GM12801 (cell line): Measurements from ENCODE around the gene NCKAP5L.

Experiments
- TF ChIP-seq, protein P1 (sequence below): IDR thresholded peaks from one replicate; pipeline ENCODE4 v1.5.1; 2011; ENCODE audit warnings: control low read depth; ENCODE audit not compliant: insufficient read length; ENCODE audit errors: extremely low read depth

Gene NCKAP5L

DNA sequence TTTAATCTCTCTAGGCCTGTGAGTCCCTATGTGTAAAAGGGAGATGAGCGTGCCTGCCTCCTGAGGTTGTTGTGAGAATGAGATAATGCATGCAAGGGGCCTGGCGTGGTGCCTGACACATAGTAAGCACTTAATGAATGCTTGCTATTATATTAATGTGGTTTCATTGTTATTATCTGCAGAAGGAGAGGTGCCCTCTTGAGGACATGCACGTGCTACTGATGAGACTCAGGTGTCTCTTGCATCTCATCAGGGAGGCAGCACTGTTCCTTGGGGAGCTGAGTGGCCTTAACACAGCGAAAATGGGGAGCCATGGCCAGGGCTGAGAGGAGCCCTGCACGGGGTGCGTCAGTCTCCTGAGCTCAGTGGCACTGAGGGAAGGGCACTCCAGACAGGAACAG, 44.6 kb upstream of the NCKAP5L start:
- TF ChIP-seq, protein P1, sequence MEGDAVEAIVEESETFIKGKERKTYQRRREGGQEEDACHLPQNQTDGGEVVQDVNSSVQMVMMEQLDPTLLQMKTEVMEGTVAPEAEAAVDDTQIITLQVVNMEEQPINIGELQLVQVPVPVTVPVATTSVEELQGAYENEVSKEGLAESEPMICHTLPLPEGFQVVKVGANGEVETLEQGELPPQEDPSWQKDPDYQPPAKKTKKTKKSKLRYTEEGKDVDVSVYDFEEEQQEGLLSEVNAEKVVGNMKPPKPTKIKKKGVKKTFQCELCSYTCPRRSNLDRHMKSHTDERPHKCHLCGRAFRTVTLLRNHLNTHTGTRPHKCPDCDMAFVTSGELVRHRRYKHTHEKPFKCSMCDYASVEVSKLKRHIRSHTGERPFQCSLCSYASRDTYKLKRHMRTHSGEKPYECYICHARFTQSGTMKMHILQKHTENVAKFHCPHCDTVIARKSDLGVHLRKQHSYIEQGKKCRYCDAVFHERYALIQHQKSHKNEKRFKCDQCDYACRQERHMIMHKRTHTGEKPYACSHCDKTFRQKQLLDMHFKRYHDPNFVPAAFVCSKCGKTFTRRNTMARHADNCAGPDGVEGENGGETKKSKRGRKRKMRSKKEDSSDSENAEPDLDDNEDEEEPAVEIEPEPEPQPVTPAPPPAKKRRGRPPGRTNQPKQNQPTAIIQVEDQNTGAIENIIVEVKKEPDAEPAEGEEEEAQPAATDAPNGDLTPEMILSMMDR = no peak

DNA sequence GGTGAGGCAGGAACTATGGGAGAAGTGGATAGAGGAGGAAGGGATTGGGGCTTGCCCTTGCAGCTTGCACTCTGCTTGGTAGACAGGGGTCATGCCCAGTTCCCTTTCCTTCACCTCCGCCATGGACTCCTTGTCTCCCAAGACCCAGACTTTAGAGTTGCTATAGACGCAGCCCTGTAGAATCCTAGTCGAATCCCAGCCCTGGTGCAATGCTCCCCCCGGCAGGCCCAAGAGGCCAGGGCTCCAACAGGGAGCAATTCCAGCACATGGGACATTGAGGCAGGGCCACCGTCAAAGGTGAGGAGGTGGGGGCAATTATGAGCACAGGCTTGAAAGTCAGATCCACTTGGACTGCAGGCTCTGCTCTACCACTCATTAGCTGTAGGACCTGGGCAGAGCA, 44.2 kb upstream of the NCKAP5L start:
- TF ChIP-seq, protein P1 = no peak

DNA sequence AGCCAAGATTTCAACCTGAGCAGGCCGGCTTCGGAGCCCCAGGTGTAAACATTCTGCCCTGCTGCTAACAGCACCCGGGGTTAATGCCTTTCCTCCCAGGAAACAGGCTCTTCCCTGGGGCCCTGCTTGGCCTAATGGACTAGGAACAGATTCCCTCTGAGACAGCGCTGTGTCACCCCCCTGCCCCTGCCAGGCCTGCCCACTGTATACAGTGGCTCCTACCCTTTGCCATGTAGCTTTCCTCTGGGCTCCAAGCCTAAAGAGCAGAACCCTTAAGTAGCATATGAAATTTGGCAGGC, 43.0 kb upstream of the NCKAP5L start:
- TF ChIP-seq, protein P1 = no peak

DNA sequence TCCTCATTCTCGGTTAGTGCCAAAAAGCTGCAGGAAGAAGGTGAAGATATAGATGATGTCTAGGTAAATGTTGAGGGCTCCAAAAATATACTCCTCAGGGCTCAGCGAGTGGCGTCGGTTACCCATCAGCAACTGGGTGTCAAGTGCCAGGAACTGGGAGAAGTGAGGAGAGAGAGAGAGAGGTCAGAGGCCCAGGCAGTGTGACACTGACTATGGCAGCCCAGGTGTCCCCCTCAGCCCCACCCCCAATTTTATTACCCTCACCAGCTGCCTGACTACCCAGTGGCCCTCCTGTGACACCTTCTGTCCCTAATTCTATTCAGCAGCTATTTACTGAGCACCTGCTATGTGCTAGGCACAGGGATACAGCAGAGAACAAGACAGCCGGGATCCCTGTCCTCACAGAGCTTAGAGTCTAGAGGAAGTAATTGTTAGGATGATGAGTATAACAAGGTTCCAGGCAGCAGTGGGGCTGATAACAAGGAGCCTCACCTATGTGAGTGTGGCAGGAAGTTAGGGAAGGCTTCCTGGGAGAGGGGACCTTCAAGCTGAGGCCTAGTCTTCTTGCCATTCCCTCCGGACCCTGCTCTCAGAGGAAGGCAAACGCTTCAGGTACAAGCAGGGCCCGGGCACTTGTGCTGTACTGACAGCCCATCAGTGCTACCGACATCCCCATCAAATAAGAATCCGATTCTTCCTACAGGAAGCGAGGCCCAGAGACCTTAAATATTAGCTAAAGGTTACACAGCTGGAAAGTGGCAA, 42.5 kb upstream of the NCKAP5L start:
- TF ChIP-seq, protein P1 = no peak

DNA sequence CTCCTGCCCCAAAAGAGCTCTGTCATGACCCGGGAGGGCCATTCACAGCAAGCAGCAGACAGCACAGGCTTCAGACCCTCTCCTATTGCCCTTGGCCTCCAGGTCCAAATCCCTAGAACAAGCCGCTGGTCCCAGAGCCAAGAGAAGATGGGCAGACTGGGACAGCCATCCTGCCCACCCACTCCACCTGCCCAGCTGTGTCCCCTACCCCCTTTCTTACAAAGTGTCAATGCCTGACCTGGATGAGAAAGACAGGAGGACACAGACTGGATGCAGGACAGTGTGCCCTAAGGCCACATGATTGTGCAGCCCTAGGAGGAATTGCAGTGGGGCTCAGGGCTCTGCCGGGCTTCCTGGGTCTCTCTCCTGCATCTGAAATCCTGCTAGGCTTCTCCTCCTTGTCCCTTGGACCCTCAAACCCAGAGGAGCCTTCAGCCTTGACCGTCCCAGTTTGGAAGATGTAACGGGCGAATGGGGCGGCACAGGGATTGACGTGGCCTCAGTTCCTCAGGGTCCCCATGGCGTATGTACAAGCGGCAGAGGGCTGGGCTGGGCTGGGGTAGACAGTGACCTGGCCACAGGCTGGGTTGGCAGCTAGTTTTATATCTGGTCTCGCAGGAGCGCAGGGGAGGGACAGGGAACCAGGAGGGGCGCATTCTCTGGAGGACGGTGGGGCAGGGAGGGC, 41.7 kb upstream of the NCKAP5L start:
- TF ChIP-seq, protein P1 = no peak

DNA sequence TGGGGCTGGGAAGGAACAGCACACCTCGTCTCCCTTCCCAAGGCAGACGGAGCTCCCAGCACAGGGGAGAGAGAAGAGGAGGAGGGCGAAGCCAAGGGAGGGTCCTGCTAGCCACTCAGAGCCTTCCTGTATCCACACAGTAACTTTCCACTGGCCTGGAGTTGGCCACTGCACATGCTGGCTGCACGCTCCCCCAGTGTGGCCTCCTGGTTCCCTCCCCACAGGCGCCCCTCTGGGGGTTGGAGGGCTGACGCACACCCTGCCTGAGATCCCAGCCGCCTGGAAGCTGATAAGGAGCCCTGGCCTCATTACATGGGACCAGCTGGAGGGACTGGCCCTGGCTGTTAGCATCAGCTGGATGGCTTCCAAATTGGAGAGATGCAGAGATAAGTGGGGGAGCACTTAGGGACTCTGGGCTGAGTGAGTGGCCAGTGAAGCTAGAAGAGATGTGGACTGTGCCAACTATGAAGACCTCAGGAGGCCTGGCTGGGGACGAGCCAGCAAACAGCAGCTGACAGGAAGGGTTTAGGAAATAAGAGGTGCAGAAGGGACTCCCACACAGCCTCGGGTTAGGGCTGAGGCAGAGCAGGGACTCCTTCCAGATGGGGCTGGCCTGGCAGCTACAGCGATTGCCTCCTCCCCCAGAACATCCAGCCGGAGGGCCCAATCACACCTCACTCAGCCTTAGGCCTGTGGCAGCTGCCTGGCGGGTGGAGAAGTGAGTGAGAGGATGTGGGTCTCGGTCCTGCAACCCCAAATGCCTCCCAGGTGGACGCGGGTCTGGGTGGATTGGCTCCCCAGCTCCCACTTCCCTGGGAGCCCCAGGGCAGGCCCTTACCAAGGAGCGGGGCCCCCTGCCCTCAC, 41.0 kb upstream of the NCKAP5L start:
- TF ChIP-seq, protein P1 = no peak

DNA sequence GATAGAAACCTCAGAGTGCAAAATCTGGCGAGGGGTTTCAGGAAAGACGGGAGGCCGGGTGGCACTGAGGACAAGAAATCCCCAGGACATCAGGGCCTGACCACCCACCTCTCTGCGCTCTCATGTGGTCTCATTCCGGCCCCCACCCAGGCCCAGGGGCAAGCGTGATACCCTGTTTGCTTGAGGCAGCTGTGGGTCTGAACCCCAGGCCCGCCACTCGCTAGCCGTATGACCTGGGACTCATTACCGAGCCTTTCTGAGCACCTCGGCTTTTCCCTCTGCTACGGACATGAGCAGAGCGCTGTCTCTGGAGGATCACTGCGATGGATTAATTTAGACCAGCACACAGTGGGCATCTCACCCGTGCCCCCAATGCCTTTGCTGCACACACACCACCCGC, 40.2 kb upstream of the NCKAP5L start:
- TF ChIP-seq, protein P1 = no peak
